Measurements from ENCODE around the gene PKN1.
"Not testable (repeated sequence)": the region's sequence is repeated elsewhere in the genome, so short reads cannot be mapped to it uniquely, and the experiment has no call there.

Gene PKN1

DNA sequence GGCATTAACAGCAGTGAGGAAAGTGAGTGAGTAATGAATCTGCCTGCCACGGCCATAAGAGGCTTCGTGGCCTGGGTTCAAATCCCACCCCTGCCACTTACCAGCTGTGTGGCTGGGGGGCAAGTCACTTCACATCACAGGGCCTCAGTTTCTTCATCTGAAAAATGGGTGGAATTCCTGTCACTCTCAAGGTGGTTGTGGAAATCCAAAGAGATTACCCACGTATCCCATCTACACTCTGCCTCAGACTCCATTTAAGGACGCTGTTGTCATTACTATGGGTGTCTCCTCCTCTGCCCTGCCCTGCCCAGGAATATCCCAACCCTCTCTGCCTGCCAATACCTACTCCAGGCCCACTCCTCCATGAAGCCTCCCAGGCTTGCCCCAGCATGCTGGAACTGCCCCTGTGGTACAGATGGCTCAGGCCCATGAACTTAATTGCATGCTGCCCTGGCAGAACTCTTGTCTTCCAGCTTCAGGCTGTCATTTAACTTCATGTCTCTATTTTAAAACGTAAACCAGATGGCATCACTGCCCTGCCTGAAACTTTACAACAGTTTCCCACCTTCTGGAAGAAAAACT is 59.7 kb downstream of the PKN1 start:
- no peak for DNase-seq

DNA sequence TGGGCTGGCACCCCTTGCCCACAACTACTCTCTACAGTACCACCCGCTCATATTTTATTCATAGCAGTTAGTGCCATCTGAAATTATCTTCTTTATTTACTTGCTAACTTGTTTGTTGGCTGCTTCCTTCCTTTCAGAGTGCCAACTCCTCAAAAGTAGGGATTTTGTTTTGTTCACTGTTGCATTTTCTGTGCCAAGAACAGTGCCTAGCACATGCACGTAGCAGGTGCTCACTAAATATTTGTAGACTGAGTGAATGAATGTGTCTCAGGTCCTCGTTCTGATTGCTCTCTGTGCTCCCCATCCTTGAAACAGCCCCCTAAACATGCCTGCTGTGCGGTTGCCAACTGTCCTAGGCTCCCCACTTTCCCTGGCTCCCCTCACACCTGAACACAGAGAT is 61.3 kb downstream of the PKN1 start:
- DNase-seq: no peak

DNA sequence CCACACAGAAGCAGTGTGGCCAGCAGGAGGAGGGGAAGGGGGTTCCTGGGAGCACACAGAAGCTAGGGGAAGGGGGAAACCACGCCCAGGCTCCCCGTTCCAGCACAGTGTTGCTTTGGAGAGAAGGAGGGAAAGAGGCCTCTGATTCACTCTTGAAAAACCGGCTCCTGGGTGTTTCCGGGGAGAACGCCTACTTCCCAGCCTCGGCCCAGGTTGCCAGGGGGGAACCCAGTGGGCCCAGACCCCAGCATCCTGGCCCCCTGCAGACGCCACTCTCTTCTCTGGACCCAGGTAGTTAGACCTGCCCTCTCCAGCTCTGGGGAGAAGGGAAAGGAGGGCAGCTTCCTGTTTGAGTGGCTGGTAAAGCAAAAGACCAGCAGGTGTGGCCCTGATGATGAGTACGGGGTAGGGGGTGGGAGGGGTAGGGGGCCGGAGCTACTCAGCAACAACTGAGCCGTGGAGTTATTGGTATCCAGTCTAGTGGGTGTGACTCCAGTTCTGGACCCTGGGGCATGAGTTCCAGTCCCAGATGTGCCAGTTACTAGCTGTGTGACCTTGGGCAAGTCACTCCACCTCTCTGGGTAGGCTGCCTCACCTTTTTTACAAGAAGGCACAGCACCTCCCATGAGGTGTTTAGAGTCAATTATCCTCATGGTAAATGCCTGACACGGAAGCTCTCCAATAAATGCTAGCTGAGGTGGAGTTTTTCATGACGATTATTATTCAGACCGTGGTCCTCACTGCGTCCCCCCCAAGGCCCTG is 62.0 kb downstream of the PKN1 start:
- DNase-seq: no peak

DNA sequence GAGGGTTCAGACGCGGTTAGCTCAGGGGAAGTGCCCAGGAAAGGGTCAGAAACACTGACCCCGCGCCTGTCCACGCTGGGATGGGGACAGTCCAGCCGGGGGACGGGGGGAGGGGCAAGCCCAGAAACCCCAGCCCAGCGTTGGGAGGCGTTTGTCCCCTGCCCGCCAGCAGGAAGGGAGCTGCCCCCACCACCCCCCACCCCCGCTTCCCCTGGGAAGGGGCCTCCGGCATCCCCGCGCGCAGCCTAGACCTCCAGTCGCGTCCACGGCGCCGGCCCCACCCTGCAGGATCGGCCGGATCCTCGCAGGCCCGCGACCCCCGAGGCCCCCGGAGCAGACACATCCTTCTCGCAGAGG is 62.5 kb downstream of the PKN1 start:
- no peak for DNase-seq

DNA sequence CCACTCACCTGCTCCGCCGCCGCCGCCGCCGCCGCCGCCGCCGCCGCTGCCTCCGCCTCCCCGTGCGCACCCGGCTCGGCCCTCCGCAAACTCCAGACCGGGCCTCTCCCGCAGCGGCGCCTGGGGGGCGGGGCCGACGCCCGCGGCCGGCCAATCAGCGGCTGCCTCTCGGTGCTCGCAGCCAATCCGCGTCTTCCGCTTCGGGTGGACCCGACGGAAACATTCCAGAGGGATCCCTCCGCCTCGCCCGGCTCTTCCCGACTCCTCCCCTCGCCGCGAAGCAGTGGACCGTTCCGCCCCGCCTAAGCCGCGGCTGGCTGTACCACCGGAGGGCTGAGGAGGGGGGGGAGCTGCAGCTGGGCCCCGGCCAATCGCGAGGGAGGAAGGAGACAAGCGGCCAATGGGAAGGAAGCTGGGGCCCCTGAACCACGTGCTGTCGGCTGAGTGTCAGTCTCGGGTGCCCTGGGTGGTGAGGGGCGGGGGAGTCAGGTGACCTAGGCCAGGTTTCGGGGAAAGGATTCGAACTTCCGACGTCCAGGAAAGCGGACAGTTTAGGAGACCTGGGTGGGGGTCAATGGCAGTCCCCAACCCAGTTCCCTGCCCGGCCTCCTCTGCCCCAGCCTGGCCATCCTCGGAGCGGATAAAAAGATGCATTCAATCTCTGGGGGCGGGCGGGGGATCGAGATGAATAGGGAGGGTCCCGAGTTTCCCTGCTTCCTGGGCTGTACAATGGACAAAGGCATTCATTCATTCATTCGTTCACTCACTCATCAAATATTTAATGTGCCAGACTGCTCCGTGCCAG is 63.1 kb downstream of the PKN1 start, which contains the start of gene GIPC1:
Gene GIPC1 (minus strand): TSS at position 99 of the 805 bp plus-strand sequence. CDS start 13,151 bp downstream, outside the sequence.
- DNase-seq: peak; percentile 80 to 89

DNA sequence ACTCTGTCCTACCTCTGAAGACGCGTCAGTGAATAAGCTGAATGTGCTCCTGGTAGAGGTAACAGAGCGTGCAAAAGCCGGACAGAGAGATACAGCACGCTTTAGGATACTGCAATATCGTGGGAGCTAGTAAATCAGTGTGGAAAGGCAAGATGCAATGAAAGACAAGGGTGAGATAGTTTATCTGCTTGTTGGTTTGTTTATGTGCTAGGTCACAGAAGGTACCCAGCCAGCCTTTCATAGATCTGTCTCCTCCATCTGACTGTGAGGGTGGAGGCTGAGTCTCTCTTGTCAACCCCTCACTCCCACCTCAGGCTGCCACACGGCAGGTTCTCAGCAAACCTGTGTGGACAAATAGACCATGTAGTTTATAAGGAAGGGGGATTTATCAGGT is 63.7 kb downstream of the PKN1 start:
- DNase-seq: no peak

DNA sequence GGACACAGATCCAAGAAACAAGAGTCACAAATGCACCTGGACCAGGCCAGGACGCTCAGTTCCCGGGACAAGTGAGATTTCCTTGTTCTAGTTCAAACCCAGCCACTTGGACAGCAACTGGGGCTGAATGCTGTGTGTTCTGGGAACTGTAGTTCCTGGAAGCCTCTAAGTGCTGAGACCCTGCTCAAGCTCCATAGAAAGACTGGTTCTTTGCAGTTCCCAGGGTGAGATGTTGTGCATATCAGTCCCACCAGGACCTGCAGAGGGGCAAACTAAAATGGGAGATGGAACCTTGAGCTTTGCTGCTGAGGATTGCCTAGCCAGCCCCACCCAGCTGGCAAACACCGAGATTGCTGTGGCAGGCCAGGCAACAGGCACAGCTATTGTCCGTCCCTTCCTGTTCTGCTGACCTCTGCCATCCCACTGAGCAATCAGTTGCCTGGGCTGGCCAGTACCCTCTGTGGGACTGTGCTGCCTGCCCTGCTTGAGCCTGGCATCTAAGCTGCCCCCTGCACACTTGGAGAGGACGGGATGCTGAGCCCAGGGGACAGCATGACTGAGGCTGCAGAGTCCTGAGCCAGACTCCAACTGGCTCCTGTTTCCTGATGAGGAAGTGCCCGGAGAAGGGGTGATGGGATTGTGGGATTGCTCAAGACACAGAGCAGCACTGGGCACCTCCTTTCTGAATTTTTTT is 64.3 kb downstream of the PKN1 start:
- DNase-seq: no peak

DNA sequence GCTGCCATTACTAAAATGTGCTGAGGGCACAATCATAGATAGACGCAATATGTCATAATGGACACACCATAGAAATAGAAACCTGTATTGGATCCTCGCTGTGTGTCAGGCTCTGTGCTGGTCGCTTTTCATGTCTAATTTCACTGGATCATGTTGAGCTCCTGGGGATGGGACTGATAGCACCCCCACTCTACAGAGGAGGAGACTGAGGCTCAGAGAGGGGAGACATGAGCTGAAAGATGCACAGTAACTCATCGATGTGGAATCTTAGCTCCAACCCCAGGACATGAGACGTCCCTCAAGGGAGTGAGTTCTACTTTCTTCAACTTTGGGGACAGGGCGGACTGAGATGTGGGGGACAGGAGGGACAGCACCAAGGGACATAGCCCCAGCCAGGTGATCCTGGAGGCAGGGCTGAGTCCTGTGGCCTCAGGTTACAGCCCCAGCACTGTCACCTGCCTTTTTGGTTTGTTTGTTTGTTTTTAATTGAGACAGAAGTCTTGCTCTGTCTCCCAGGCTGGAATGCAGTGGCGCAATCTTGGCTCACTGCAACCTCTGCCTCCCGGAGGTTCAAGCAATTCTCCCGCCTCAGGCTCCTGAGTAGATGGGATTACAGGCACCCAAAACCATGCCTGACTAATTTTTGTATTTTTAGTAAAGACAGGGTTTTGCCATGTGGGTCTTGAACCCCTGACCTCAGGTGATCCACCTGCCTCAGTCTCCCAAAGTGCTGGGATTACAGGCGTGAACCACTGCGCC is 69.4 kb downstream of the PKN1 start:
- no peak for DNase-seq

DNA sequence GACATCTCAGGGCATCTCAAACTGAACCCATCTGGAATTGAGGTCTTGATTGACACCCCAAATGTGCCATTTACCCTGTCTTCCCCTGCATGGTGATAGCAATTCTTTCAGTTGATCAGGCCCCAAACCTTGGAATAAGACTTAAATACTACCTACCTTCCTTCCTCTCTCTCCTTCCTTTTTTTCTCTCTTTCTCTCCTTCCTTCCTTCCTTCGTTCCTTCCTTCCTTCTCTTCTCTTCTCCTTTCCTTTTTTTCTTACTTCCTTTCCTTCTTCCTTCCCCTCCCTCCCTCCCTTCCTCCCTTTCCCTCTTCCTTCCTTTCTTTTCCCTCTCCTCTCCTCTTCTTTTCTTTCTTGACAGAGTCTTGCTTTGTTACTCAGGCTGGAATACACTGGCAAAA is 70.2 kb downstream of the PKN1 start:
- DNase-seq: no peak

DNA sequence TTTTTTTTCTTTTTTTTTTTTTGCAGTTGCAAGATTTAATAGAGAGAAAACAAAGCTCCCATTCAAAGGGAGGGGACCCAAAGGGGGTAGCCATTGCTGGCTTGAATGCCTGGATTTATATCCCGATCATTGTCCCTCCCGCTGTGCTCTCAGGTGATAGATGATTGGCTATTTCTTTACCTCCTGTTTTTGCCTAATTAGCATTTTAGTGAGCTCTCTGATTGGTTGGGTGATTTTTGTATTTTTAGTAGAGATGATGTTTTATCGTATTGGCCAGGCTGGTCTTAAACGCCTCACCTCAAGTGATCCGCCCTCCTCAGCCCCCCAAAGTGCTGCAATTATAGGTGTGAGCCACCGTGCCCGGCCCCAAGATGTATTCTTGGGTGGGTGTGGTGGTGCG is 71.5 kb downstream of the PKN1 start:
- not testable (repeated sequence) for DNase-seq

DNA sequence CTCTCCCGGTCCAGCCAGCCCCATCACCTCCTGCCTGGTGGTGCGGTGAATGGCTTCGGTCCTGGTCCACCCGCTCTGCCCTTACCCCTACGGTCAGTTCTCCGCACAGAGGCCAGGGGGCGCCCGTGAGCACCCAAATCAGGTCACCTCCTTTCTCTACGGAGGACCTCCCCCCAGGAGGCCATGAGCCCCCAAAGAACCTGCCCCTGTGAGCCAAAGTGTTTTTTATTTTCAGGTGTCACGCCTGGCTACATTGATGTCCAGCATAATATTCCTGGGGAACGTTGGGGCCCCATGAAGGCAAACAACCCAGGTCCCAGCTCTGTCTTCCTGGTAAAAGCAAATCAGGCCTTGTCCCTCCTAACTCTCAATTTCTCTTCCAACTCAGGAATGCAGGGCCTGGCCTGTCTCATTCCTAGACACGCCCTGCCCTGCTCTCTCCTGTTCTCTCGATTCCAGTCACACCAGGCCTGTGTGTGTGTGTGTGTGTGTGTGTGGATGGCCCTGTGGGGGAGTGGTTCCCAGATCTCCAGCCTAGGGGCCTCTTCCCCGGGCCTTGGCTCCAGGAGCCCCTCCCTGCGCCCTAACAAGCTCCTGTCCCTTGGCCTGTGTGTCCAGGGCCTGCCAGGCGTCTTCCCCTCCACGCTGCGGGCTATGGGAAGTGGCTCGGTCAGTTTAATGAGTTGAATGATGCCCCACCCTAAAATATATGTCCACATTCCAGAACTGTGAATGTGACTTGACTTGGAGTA is 72.6 kb downstream of the PKN1 start:
- DNase-seq: no peak

DNA sequence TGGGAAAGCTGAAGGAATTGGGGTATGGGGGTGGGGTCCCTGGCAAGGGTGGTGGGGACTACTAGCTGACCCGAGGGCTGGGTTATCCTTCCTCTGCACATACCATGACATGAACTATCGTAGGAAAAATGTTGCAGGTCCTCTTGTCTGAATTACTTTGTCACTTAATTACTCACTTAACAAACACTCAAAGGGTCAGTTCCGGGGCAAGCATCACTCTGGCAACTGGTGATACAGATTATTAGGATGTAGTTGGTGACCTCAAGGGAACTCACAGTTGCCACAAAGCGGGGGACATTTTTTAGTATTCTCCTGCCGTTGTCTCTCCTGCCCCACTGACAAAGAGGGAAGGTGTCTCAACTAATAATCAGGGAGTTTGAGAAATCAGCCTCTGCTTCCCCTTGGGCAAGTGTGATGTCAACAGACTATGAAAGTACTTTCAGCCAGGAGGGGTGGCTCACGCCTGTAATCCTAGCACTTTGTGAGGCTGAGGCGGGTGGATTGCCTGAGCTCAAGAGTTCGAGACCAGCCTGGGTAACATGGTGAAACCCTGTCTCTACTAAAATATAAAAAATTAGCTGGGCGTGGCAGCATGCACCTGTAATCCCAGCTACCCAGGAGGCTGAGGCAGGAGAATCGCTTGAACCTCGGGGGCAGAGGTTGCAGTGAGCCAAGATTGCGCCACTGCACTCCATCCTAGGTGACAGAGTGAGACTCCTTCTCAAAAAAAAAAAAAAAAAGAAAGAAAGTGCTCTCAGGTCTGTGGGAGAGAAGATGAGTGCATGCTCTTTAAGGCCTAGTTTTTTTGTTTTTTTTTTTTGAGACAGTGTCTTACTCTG is 74.8 kb downstream of the PKN1 start:
- DNase-seq: no peak

DNA sequence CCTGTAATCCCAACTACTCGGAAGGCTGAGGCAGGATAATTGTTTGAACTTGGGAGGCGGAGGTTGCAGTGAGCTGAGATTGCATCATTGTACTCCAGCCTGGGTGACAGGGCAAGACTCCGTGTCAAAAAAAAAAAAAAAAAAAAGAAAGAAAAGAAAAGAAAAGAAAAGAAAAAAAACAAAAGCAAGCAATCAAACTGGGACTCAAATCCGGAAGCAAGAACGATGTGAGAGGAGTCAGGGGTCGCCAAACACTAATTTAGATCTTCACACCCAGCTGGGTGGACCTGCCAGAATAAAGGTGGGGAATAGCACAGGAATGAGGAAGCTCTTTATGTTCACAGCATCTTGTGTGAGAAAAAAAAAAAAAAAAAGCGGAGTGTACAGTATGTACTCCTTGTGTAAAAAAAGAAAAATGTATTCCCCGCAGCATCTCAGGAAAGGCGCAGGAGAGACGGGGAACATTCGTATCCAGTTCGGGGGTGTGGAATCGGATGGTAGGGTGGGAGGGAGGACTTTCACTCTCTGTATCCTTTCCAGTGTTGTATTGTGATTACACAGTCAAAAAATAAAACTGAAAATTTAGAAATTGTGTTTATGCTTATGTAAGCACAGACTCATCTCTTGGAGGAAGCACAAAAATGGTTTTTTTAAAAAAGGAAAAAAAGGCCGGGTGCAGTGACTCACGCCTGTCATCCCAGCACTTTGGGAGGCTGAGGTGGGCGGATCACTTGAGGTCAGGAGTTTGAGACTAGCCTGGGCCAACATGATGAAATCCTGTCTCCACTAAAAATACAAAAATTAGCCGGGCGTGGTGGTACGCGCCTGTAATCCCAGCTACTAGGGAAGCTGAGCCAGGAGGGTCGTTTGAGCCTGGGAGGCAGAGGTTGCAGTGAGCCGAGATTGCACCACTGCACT is 77.5 kb downstream of the PKN1 start:
- DNase-seq: no peak

DNA sequence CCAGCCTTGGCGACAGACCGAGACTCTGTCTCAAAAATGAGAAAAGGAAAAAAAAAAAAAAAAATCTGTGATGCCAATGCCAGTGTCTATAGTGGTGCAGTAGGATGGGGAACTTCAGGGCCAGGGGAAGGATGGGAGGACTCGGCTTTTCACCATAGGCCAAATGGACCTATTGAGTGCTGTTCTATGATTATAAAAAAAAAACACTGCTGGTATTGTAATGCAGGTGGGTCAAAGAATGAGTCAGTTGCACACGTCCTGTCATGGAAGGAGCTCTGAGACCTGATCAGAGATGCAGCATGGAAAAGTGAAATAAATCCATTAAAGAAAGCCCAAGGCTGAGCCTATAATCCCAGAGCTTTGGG is 78.1 kb downstream of the PKN1 start:
- DNase-seq: no peak

DNA sequence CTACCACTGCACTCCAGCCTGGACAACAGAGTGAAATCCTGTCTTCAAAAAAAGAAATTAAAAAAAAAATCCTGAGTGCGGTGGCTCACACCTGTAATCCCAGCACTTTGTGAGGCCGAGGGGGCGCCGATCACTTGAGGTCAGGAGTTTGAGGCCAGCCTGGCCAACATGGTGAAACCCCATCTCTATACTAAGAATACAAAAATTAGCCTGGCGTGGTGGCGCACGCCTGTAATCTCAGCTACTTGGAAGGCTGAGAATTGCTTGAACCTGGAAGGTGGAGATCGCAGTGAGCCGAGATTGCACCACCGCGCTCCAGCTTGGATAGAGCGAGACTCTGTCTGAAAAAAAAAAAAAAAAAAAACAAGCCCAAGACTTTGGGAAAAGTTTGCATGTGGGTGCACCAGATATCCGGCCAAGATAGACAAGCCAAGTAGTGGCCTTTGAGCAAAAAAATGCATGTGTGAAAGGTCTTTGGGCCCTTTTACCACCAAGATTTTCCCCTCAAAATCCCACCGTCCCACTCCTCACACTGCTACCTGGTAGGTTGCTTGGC is 79.4 kb downstream of the PKN1 start:
- DNase-seq: no peak

DNA sequence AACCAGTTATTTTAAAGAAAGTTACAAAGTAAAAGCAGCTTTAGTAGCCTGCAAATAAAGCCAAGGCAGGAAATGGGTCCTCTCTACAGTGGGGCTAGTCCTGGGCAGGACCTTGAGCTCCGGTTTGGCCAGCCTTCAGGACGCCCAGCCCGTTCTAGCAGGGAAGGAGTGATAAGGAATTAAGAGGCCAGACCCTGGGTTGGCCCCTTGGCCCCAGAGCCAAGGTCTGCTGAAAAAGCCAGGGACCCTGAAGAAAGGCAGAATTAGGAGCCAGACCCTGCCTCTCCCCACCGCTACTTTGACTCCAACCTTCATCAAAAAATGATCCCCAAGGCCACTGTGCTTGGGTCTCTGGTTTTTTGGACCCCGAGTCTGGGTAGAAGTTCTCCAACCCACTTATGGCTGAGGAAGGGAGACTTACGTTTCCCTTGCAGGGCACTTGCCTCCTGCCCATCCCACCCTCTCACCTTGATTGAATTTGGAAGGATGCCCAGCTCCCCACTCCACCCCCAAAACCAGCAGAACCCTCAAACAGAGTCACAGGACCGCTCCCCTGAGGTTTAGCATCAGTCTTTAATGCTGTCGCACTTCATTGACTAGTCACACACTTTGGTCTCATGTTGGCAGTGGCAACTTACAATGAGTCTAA is 81.2 kb downstream of the PKN1 start:
- DNase-seq: no peak

DNA sequence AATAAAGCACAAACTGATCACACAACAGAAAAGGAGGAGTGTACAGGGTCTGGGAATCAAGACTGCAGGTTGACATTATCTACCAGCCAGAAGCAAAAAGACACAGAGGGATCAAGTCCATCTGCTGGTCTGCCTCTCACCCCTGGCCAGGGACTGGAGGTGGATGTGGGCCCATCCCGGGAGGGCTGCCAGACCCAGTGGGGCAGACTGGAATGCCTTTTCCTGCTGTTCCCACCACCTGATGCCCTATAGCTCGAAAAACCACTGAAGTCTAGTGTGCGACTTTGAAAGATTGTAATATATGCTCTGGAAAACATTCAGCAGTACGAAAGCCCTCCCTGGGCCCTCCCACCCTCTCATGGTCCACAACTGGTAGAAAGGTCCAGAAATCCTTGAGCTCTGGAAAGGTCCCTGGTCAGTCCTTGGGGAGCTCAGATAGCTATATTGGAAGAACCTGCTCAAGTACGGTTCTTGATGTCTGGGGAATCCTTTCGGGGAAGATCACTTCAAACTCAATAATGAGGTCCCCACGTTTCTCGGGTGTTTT is 82.5 kb downstream of the PKN1 start:
- DNase-seq: peak in 1 of 2 experiments; percentile 3

DNA sequence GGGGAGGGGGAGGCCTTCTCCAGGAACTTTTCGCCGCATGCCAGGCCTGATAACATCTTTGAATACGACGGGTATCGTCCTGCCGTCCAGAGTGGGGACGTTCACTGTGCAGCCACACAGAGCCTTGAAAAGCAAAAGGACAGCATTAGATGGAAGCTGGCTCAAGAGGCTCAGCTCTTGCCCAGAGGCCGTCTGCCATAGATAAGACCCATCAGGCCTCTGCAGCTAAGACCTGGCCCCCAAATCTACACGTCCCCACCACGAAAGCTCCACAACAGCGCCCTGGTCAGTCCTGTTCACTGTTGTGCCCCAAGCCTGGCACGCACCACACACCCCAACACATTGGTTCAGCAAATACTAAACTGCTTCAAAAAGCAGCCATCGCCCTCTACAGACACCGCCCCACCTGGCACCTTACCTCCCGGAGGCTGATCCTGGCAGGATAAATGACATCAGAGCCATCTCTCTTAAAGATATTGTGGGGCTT is 83.0 kb downstream of the PKN1 start:
- no peak for DNase-seq

Data from cerebellar nuclear complex (tissue), 1 donor.